Measurements from ENCODE around the gene PLOD1. TPM values are rescaled to one million over a fixed set of nuclear protein-coding genes. Genes with fewer than 3 reads are reported as not detected.
"Not testable (repeated sequence)": the region's sequence is repeated elsewhere in the genome, so short reads cannot be mapped to it uniquely, and the experiment has no call there.

PLOD1 gene
- total RNA-seq, 1 experiment from 2014 or later, result 103 TPM

DNA sequence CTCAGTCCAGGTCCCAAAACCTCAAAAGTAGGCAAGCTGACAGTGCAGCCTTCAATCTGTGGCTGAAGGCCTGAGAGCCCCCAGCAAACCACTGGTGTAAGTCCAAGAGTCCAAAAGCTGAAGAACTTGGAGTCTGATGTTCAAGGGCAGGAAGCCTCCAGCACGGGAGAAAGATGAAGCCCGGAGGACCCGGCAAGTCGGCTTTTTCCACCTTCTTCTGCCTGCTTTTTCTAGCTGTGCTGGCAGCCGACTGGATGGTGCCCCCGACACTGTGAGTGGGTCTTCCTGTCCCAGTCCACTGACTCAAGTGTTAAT is 23.6 kb upstream of the PLOD1 start:
- in situ Hi-C loops (cut with HindIII; ENCODE audit: low sequenced_read_pairs); DNase-seq (ENCODE audit: low spot score): not testable (repeated sequence)

- in situ Hi-C loops (cut with HindIII; ENCODE audit: low sequenced_read_pairs), result no loop called here
- DNase-seq (ENCODE audit: low spot score), result no peak
These were observed 22.5 kb upstream of the PLOD1 start for GRCh38 chr1:11912000-11912399.

DNA sequence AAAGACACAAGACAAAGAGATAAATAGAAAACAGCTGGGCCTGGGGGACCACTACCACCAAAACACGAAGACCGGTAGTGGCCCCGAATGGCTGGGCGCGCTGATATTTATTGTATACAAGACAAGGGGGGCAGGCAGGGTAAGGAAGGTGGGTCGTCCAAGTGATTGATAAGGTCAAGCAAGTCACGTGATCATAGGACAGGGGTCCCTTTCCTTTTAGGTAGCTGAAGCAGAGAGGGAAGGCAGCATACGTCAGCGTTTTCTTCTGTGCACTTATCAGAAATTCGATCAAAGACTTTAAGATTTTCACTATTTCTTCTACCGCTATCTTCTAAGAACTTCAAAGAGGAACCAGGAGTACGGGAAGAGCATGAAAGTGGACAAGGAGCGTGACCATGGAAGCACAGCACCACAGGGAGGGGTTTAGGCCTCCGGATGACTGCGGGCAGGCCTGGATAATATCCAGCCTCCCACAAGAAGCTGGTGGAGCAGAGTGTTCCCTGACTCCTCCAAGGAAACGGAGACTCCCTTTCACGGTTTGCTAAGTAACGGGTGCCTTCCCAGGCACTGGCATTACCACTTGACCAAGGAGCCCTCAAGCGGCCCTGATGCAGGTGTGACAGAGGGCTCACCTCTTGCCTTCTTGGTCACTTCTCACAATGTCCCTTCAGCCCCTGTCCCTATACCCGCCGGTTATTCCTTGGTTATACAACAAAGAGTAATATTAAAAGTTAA is 21.9 kb upstream of the PLOD1 start:
- DNase-seq (ENCODE audit: low spot score); in situ Hi-C loops (cut with HindIII; ENCODE audit: low sequenced_read_pairs): not testable (repeated sequence)

DNA sequence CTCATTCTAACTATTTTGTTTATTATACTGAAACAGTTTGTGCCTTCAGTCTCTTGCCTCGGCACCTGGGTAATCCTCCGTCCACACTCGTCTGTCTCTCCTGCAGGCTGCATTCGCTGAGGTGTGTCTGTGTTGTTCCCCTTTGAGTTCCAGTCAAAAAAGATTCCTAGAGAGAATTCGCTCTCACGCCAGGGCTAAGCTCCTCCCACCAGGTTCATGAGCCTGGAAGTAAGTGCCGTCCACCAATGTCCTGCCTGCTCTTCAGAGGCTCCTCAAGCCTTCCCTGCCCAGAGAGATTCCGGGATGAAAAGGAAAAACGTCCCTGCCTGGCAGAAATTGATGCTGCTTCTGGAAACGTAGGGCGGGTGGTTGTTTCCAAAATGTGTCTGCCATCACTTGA is 21.2 kb upstream of the PLOD1 start:
- in situ Hi-C loops (cut with HindIII; ENCODE audit: low sequenced_read_pairs), result no loop called here
- no peak for DNase-seq (ENCODE audit: low spot score)

DNA sequence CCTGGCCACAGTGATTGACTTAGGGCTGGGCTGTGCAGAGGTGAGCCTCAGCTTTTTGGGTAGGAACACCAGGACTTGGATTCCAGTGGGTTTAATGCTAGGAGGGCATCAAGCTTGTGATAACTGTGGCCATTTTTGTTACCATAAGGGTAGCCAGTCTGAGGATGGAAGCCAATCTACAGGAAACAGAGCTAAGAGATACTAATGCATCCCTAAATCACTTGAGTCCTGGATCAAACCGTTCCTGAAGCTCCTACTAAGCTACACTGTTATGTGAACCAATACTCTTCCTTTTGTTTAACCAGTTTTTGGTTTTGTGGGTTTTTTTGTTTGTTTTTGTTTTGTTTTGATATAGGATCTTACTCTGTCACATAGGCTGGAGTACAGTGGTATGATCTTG is 20.5 kb upstream of the PLOD1 start:
- DNase-seq (ENCODE audit: low spot score), result no peak
- in situ Hi-C loops (cut with HindIII; ENCODE audit: low sequenced_read_pairs), result no loop called here

- peak; percentile 63 for DNase-seq (ENCODE audit: low spot score)
- in situ Hi-C loops (cut with HindIII; ENCODE audit: low sequenced_read_pairs), result no loop called here
These were observed 15.6 kb upstream of the PLOD1 start for GRCh38 chr1:11918799-11919519.

DNA sequence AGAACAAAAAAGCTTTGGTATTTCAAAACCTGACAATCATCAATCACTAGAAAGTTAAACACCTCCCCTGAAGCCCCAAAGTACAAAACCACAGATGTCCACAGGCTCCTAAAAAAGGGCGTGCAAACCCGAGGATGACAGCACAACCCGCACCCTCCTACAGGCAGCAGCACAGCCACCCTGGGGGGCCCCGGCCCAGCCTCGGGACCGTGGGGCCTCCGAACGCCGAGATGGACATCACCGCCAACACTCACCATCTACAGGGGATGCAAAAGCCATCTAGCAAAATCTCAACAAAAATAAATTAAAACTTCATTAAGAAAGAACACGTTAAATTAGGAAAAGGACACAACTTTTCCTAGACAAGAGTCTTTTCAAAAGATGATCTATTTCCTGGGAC is 14.9 kb upstream of the PLOD1 start:
- in situ Hi-C loops (cut with HindIII; ENCODE audit: low sequenced_read_pairs), result no loop called here
- DNase-seq (ENCODE audit: low spot score), result no peak

DNA sequence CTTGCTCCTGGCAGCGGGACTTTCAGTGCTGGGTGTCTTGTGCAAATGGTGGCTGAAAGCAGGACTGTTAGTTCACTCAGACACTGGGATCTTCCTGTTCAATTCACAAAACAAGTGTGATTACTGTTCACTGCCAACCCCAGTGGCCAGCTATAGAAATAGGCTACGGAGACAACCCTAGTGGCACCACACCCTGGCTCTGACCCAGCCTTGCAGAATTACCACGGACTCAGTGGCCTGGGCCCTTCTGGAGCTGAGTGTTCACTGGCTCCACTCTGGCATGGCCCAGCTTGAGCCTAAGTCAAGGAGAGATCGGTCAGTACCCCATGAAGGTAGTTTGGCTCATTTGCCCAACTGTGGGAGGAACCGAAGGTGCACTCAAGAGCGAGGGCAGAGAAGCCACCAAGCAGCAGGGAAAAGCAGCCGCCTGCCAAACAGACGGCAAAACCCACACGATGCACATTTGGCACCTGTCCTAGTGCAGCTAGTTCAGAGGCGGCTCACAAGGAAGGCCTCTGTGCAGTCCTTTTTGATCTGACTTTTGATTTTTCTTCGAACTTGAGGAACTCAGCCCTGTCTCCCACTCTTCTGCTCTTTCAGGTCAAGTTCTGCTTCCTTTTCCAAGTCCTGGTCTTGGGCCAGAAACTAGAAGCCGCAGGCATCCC is 14.1 kb upstream of the PLOD1 start:
- in situ Hi-C loops (cut with HindIII; ENCODE audit: low sequenced_read_pairs), result no loop called here
- DNase-seq (ENCODE audit: low spot score), result peak; percentile 85

DNA sequence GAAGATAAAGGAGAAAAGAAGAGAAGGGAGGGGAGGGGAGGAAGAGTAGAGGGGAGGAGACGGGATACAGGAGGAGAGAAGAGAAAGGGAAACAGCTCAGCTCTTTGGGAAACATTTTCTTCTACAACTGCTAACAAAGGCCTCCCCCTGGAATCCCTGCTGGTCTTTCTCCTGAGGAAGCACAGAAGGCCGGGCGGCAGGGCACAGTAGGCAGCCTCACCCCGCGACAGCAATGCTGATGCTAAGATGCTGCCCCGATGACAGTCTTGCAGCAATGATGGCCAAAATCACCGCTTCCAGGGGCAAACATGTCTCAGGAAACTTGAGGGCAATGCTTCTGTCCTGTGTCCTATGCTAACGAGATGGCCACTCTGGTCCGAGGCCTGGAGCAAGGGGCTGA is 13.5 kb upstream of the PLOD1 start:
- in situ Hi-C loops (cut with HindIII; ENCODE audit: low sequenced_read_pairs), result no loop called here
- DNase-seq (ENCODE audit: low spot score), result no peak

DNA sequence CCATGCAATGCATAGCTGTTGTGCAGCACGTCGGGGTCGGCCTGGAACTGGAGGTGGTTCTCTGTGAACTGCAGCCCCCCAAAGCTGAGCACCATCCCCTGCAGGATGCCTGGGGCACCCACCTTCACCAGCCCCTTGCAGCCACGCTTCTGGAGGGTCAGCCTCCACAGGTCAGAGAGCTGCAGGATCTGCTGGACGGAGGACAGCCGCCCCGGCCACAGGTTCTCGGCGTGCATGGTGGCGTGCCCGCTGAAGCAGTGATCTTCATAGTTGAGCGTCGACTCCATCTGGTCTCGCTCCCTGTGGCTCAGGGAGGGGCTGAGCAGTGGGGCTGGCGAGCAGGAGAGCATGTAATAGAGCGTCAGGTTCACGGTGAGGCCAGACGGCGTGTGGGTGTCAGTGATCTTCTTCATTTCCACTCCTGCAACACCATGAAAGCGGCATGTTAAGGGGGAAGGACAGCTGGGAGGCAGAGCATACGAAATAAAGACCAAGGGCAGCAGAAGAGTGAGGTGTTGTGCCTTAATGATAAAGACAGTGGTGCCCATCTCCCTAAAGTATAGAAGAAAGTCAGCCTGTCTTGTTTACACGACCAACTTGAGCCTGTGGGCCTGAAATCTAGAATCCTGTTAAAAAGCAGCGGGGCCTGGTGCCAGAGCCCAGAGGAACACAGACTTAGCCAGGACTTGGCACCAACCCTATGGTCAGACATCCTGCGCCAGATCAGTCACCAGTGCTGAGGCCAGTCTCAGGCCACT is 11.3 kb upstream of the PLOD1 start:
- peak; percentile 65 for DNase-seq (ENCODE audit: low spot score)
- in situ Hi-C loops (cut with HindIII; ENCODE audit: low sequenced_read_pairs), result no loop called here

GRCh38 chr1:11923827-11924113 is 10.7 kb upstream of the PLOD1 start:
- in situ Hi-C loops (cut with HindIII; ENCODE audit: low sequenced_read_pairs), result no loop called here
- DNase-seq (ENCODE audit: low spot score), result no peak

DNA sequence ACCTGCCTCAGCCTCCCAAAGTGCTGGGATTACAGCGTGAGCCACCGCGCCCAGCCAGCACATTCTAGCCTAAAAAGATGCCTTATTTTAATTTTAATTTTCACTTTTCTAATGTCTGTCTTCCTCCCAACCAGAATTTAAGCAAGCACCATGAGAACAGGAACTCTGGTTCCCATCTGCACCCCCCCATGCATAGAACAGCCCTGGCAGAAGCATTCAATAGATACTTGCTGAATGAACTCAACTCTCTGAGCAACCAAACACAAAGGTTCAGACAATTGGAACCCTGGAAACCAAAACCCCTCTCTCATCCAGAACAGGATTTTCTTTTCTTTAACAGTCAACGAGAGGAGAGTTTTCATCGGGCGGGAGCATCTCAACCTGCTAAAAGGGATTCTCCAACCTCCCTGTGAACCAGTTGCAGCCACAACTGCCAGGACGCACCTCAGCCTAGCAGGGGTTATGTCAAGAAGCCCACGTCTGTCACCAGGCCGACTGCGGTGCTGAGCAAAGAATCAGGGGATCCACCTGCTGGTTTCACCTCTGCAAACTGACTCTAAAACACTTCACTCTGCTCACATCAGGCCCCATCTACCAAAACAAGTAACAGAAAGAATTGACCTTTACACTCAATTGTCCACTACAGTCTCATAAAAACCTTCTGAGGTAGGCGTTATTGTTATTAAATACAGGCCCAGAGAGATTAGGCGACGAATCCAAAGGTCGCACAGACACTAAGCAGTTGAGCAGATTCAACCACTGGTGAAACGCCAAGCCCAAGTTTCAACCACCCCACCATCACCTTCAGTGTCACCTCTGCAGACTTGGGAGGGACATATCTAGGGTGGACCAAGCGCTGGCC is 10.0 kb upstream of the PLOD1 start:
- no peak for DNase-seq (ENCODE audit: low spot score)
- in situ Hi-C loops (cut with HindIII; ENCODE audit: low sequenced_read_pairs), result no loop called here

- in situ Hi-C loops (cut with HindIII; ENCODE audit: low sequenced_read_pairs); DNase-seq (ENCODE audit: low spot score): not testable (repeated sequence)
These were observed 9.2 kb upstream of the PLOD1 start for GRCh38 chr1:11925196-11925937.

GRCh38 chr1:11925938-11926292 is 8.6 kb upstream of the PLOD1 start:
- no peak for DNase-seq (ENCODE audit: low spot score)
- in situ Hi-C loops (cut with HindIII; ENCODE audit: low sequenced_read_pairs), result no loop called here

DNA sequence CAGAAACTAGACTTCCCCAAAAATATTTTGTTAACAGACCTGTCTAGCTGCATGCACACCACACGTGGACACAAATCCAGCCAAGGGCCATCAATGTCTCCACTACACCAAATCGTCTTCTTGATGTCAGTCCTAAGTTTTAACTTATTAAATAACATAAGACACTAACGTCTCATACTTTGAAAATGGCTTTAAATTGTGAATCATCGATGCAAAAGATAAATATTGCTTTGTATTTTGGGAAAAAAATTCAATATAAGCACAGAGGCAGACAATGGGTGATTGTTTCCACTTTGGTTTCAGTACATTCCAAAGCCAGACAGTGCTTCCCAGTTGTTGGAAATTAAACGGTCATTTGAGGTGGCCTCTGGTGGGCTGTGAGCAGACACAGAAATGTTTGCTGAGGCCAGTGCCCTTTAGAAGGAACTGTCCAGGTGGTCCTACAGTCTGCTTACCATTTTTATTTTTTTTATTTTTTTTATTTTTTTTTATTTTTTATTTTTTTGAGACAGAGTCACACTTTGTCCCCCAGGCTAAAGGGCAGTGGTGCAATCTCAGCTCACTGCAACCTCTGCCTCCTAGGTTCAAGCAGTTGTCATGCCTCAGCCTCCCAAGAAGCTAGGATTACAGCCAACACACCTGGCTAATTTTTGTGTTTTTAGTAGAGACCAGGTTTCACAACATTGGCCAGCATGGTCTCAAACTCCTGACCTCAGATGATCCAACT is 6.5 kb upstream of the PLOD1 start:
- in situ Hi-C loops (cut with HindIII; ENCODE audit: low sequenced_read_pairs), result no loop called here

DNA sequence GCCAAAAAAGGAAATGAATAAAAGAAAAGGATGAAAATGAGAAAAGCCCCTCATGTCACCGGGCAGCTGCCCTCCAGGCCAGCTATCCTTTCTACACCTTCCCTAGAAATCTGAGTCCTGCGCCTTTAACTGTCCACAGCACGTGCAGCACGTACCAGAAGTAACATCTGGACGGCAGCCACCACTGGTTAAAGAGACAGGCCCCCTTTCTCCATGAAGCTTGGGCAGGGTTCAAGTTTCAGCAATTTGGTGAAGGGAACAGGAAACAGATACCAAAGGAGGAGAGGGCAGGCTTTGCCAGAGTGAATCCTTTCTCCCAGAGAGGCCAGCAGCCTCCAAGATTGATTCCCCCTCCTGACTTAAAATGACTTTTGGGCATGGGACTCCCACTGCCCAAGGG is 4.7 kb upstream of the PLOD1 start:
- peak; percentile 41 for DNase-seq (ENCODE audit: low spot score)
- in situ Hi-C loops (cut with HindIII; ENCODE audit: low sequenced_read_pairs), result no loop called here

More for the DNA sequence above, 6.5 kb upstream of the PLOD1 start:
- no peak for DNase-seq (ENCODE audit: low spot score)

DNA sequence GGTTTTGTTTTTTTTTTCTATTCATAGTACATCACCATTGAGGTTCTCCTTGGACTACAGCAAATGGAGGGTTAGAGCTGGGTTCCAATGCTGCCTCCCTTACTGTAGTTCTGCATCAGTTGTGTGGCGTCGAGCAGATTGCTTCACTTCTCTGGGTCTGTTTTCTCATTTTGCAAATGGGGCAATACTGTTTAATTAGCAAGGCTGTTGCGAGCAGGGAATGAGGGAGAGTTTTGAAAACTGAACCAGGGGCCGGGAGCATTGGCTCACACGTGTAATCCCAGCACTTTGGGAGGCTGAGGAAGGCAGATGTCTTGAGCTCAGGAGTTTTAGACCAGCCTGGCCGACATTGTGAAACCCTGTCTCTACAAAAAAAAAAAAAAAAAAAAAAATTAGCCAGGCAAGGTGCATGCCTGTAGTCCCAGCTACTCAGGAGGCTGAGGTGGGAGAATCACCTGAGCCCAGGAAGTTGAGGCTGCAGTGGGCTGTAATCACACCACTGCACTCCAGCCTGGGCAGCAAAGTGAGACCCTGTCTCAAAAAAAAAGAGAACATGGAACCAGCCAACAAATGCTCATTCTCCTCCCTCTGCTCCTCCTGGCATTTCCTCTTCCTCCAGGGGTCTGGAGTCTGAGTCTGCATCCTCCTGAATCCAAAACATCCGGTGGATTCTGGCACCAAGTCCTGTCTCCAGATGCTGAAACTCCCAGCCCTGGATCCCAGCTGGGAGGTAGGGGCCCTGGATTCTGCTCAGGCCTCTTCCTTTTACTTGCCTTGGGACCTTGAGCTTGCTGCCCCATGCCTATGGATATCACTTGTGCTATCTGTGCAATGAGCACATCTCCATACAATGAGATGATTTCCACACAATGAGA is 3.7 kb upstream of the PLOD1 start:
- in situ Hi-C loops (cut with HindIII; ENCODE audit: low sequenced_read_pairs), result no loop called here
- DNase-seq (ENCODE audit: low spot score), result no peak
